Testis (tissue), 3 donors: ENCODE data around the gene PTPRT. TPM values are rescaled to one million over a fixed set of nuclear protein-coding genes. Genes with fewer than 3 reads are reported as not detected.

Experiments used
- DNase-seq: peaks from one replicate; pipeline ENCODE4 v3.0.0-alpha.2; 2019
- H3K27ac ChIP-seq, 2 donors: fragments of 200-600 bp; sonication (generic); one replicate each; pipeline ENCODE4 v1.5.1; 2019
- H3K27me3 ChIP-seq: fragments of 200-600 bp; sonication (generic); one replicate; pipeline ENCODE4 v1.5.1; 2019
- H3K36me3 ChIP-seq: fragments of 200-600 bp; sonication (generic); one replicate; pipeline ENCODE4 v1.5.1; 2017; ENCODE audit warnings: low read depth; ENCODE audit errors: missing control alignments
- H3K4me1 ChIP-seq: fragments of 200-600 bp; sonication (generic); one replicate; pipeline ENCODE4 v1.5.1; 2019
- H3K4me3 ChIP-seq, 2 donors: fragments of 200-600 bp; sonication (generic); one replicate each; pipeline ENCODE4 v1.5.1; 2017 to 2019
- H3K9me3 ChIP-seq: fragments of 200-600 bp; sonication (generic); one replicate; pipeline ENCODE4 v1.5.1; 2017
- CTCF ChIP-seq, 3 experiments: fragments of 450-650 bp in 2 of 3; fragments of 200-600 bp in 1 of 3; sonication (generic) in 1 of 3; IDR thresholded peaks; one replicate each; pipeline ENCODE4 v1.5.1; 2016 to 2019; ENCODE audit warnings: antibody characterized with exemption in 3 of 3, mild to moderate bottlenecking in 2 of 3, moderate library complexity in 1 of 3
- POLR2A ChIP-seq: fragments of 450-650 bp; IDR thresholded peaks from one replicate; pipeline ENCODE4 v1.6.1; 2017; ENCODE audit warnings: antibody characterized with exemption, mild to moderate bottlenecking, moderate library complexity
- WGBS, 2 donors: methylation state at CpG; one replicate each; pipeline ENCODE4 v1.1.5; 2018; 5-methylcytosine and 5-hydroxymethylcytosine counted together
- intact Hi-C: fragments of 100-400 bp; cut with DNase I; formaldehyde crosslinking; loops from one replicate; pipeline ENCODE4 v1.15.1; 2023; ENCODE audit warnings: low total_unique reads
- polyA plus RNA-seq: library from polyadenylated mRNA; stranded (reverse); fragments of 350-450 nt; fragmentation: Illumina TruSeq; extraction: RNeasy Lipid Tissue Mini Kit (QIAGEN cat#74804); gene quantifications from one replicate; pipeline ENCODE4 v1.2.3, GENCODE V29; 2014; ENCODE audit warnings: low read depth, low replicate concordance; ENCODE audit not compliant: insufficient read depth
- total RNA-seq, 2 donors: library from RNA; depleted of rRNA; stranded (reverse); fragments of >200 nt; gene quantifications; one replicate each; pipeline ENCODE4 v1.2.3, GENCODE V29; 2016

PTPRT gene
- total and polyA plus RNA-seq, 3 donors from 2014 or later, result 2.3 to 2.5 (median 2.3) TPM

GRCh38 chr20:43009532-43009931 lies 180.2 kb downstream of the PTPRT start:
- Histone ChIP-seq H3K27ac (no peak overlapping the region), H3K27me3 (no peaks in the 10 kb centered on the region), H3K4me1 (no peaks in the 10 kb centered on the region), H3K9me3 (no peaks in the 10 kb centered on the region), H3K4me3 (no peak overlapping the region), H3K36me3 (no peaks in the 10 kb centered on the region)
- intact Hi-C loops, result no loop called here
- no peak for DNase-seq
- no peak for TF ChIP-seq POLR2A
- no peak for TF ChIP-seq CTCF (IDR thresholded peaks at IDR 0.05)
- 85 to 94% methylated on average over 8 of the region's 8 CpGs for WGBS, 2 donors

- no peak overlapping the region for H3K27ac ChIP-seq
- WGBS, 2 donors, result 54 to 57% methylated on average over 5 of the region's 5 CpGs
- DNase-seq, result no peak
- TF ChIP-seq POLR2A (no peak), CTCF (IDR thresholded peaks at IDR 0.05) (no peak)
- H3K4me1 ChIP-seq, result no peaks in the 10 kb centered on the region
- H3K9me3 ChIP-seq, result no peaks in the 10 kb centered on the region
- no peaks in the 10 kb centered on the region for H3K36me3 ChIP-seq
- no peak overlapping the region for H3K4me3 ChIP-seq
- intact Hi-C loops, result no loop called here
- H3K27me3 ChIP-seq, result no peaks in the 10 kb centered on the region
These were observed 182.2 kb downstream of the PTPRT start for GRCh38 chr20:43007525-43007924.

- Histone ChIP-seq H3K36me3 (no peaks in the 10 kb centered on the region), H3K27me3 (no peaks in the 10 kb centered on the region), H3K4me3 (no peak overlapping the region), H3K27ac (no peak overlapping the region), H3K9me3 (no peaks in the 10 kb centered on the region), H3K4me1 (no peaks in the 10 kb centered on the region)
- 74 to 77% methylated on average over 5 of the region's 5 CpGs for WGBS, 2 donors
- TF ChIP-seq POLR2A, result no peak
- no peak for TF ChIP-seq CTCF (IDR thresholded peaks at IDR 0.05)
- DNase-seq, result no peak
- intact Hi-C loops, result no loop called here
These were observed 182.9 kb downstream of the PTPRT start for GRCh38 chr20:43006651-43007375.

- DNase-seq, result no peak
- Histone ChIP-seq H3K36me3 (no peaks in the 10 kb centered on the region), H3K9me3 (no peaks in the 10 kb centered on the region), H3K27me3 (no peaks in the 10 kb centered on the region), H3K4me3 (no peak overlapping the region), H3K4me1 (no peaks in the 10 kb centered on the region), H3K27ac (no peak overlapping the region)
- WGBS, 2 donors, result 79 to 80% methylated on average over 6 of the region's 6 CpGs
- TF ChIP-seq POLR2A (no peak), CTCF (IDR thresholded peaks at IDR 0.05) (no peak)
- intact Hi-C loops, result no loop called here
These were observed 186.3 kb downstream of the PTPRT start for GRCh38 chr20:43003318-43003944.

GRCh38 chr20:42996141-42996540 lies 193.6 kb downstream of the PTPRT start:
- 86 to 94% methylated on average over 2 of the region's 2 CpGs for WGBS, 2 donors
- no peak for TF ChIP-seq POLR2A
- TF ChIP-seq CTCF (IDR thresholded peaks at IDR 0.05), result no peak
- DNase-seq, result no peak
- Histone ChIP-seq H3K27me3 (no peaks in the 10 kb centered on the region), H3K4me3 (no peak overlapping the region), H3K36me3 (no peaks in the 10 kb centered on the region), H3K4me1 (no peaks in the 10 kb centered on the region), H3K9me3 (no peaks in the 10 kb centered on the region), H3K27ac (no peak overlapping the region)
- intact Hi-C loops, result no loop called here
